NCI-H1048 (cell line): ENCODE results near the gene RAB11FIP4.

Experiments
- DNase-seq: peaks from one replicate; lab custom pipeline; 2025; lab: John Stamatoyannopoulos, UW

The RAB11FIP4 gene

GRCh38 chr17:31387438-31387837 lies 4.0 kb upstream of the RAB11FIP4 start:
- no peak for DNase-seq

GRCh38 chr17:31388351-31388750 lies 3.1 kb upstream of the RAB11FIP4 start:
- DNase-seq = no peak

GRCh38 chr17:31388770-31389656 lies 2.5 kb upstream of the RAB11FIP4 start:
- no peak for DNase-seq

GRCh38 chr17:31389657-31390381 lies 1.7 kb upstream of the RAB11FIP4 start:
- DNase-seq = no peak

GRCh38 chr17:31390426-31390747 lies 1.1 kb upstream of the RAB11FIP4 start:
- no peak for DNase-seq

- DNase-seq = no peak
Measured at GRCh38 chr17:31390748-31391495, 553 bp upstream of the RAB11FIP4 start.

- no peak for DNase-seq
Measured at GRCh38 chr17:31392002-31392855, 754 bp downstream of the RAB11FIP4 start.

- DNase-seq = no peak
Measured at GRCh38 chr17:31392856-31393748, 1.6 kb downstream of the RAB11FIP4 start.

- no peak for DNase-seq
Measured at GRCh38 chr17:31393749-31394146, 2.3 kb downstream of the RAB11FIP4 start.

- DNase-seq = no peak
Measured at GRCh38 chr17:31394544-31394943, 3.1 kb downstream of the RAB11FIP4 start.

- DNase-seq = no peak
Measured at GRCh38 chr17:31397256-31397939, 5.9 kb downstream of the RAB11FIP4 start.

GRCh38 chr17:31398381-31399311 lies 7.2 kb downstream of the RAB11FIP4 start:
- no peak for DNase-seq

- DNase-seq = no peak
Measured at GRCh38 chr17:31400481-31400950, 9.0 kb downstream of the RAB11FIP4 start.

- DNase-seq = no peak
Measured at GRCh38 chr17:31401456-31402254, 10.2 kb downstream of the RAB11FIP4 start.

- no peak for DNase-seq
Measured at GRCh38 chr17:31404028-31404949, 12.8 kb downstream of the RAB11FIP4 start.

- no peak for DNase-seq
Measured at GRCh38 chr17:31405890-31406371, 14.5 kb downstream of the RAB11FIP4 start.

- no peak for DNase-seq
Measured at GRCh38 chr17:31408586-31408985, 17.1 kb downstream of the RAB11FIP4 start.
